Stimulated activated CD8-positive, alpha-beta memory T cell treated with anti-CD3 and anti-CD28 coated beads, Interleukin-15, amount 100 ng/mL, for 48 hours (primary cell): Measurements from ENCODE around the gene FAM107B.

Experiments
- DNase-seq, 2 donors: peaks; one replicate each; pipeline ENCODE4 v3.0.0-alpha.2; 2020; ENCODE audit warnings: low read depth in 2 of 2

The FAM107B gene

GRCh38 chr10:14556285-14556956, 218.3 kb downstream of the FAM107B start:
- DNase-seq, result no peak

GRCh38 chr10:14555807-14556206, 218.9 kb downstream of the FAM107B start:
- DNase-seq, result no peak

- no peak for DNase-seq
Measured at GRCh38 chr10:14554491-14555205, 220.0 kb downstream of the FAM107B start.

GRCh38 chr10:14554091-14554490, 220.6 kb downstream of the FAM107B start:
- DNase-seq, result no peak

- no peak for DNase-seq
Measured at GRCh38 chr10:14553448-14553847, 221.2 kb downstream of the FAM107B start.

GRCh38 chr10:14552015-14552414, 222.7 kb downstream of the FAM107B start:
- DNase-seq, result no peak

GRCh38 chr10:14550471-14550981, 224.2 kb downstream of the FAM107B start:
- no peak for DNase-seq

GRCh38 chr10:14549496-14549895, 225.2 kb downstream of the FAM107B start:
- no peak for DNase-seq

GRCh38 chr10:14548970-14549369, 225.7 kb downstream of the FAM107B start:
- DNase-seq, result no peak

GRCh38 chr10:14548474-14548873, 226.2 kb downstream of the FAM107B start:
- DNase-seq, result no peak

GRCh38 chr10:14547816-14548215, 226.9 kb downstream of the FAM107B start:
- no peak for DNase-seq

GRCh38 chr10:14545827-14546226, 228.9 kb downstream of the FAM107B start:
- no peak for DNase-seq

GRCh38 chr10:14543904-14544210, 230.8 kb downstream of the FAM107B start:
- no peak for DNase-seq

- no peak for DNase-seq
Measured at GRCh38 chr10:14543046-14543903, 231.4 kb downstream of the FAM107B start.

- no peak for DNase-seq
Measured at GRCh38 chr10:14541379-14541778, 233.3 kb downstream of the FAM107B start.

- DNase-seq, result no peak
Measured at GRCh38 chr10:14540611-14541010, 234.1 kb downstream of the FAM107B start.

GRCh38 chr10:14540062-14540461, 234.6 kb downstream of the FAM107B start:
- no peak for DNase-seq

- DNase-seq, result no peak
Measured at GRCh38 chr10:14539176-14539575, 235.5 kb downstream of the FAM107B start.

- DNase-seq, result no peak
Measured at GRCh38 chr10:14536241-14537213, 238.2 kb downstream of the FAM107B start.

- no peak for DNase-seq
Measured at GRCh38 chr10:14535457-14536130, 239.1 kb downstream of the FAM107B start.

GRCh38 chr10:14534152-14534551, 240.5 kb downstream of the FAM107B start:
- no peak for DNase-seq
